H1 (cell line): ENCODE measurements around the gene PPARA. TPM values are rescaled to one million over a fixed set of nuclear protein-coding genes. Genes with fewer than 3 reads are reported as not detected.

Experiments used
- ATF2 ChIP-seq: IDR thresholded peaks from 2 replicates; pipeline ENCODE4 v1.6.1; 2012; ENCODE audit warnings: low read length, inconsistent platforms
- polyA plus RNA-seq, 7 experiments: library from polyadenylated mRNA; depleted of rRNA in 3 of 7; stranded (reverse) in 5 of 7; unstranded in 2 of 7; fragments of >200 nt in 5 of 7; fragments of 200-250 nt in 2 of 7; gene quantifications; 1 replicate in 5 of 7; 2 replicates in 1 of 7; 4 replicates in 1 of 7; pipeline versions ENCODE4 v1.2.1 to v1.2.3, GENCODE V29; 2011 to 2013; ENCODE audit warnings: missing spikeins in 2 of 7, mixed read lengths in 2 of 7
- total RNA-seq: library from RNA; stranded (reverse); fragmentation: NEBNext Ultra II Directional; extraction: Animal tissue kit (Norgen Biotek cat#: 25700); gene quantifications from 2 replicates; pipeline ENCODE4 v1.2.1, GENCODE V29; 2021

Gene PPARA
- total and polyA plus RNA-seq, 2 of the 8 experiments (the other 6 are each of a cell fraction or from before 2014, with no cell fraction given): 3.1 to 8.2 TPM

DNA sequence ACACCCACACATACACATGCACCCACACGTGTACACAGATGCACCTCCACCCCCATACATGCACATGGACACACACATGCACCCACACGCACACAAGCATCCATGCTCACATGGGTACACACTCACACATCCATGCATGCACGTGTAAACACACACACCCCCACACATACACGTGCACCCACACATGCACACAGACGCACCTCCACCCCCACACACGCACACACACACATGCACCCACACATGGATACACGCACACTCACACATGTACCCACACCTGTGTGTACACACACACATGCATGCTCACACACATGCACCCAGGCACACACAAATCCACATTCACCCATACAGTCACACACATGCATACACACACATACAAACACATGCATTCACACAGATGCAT is 75.3 kb downstream of the PPARA start (continued):
- TF ChIP-seq ATF2: no peak
